ENCODE results near the gene ELL2. TPM values are rescaled to one million over a fixed set of nuclear protein-coding genes. Genes with fewer than 3 reads are reported as not detected.
A peak's percentile ranks its signal among the peaks of the same experiment; 100 is the strongest.

Gene ELL2
- total and polyA plus RNA-seq, 11 donors = 6.7 to 74.5 (median 31.1) TPM

DNA sequence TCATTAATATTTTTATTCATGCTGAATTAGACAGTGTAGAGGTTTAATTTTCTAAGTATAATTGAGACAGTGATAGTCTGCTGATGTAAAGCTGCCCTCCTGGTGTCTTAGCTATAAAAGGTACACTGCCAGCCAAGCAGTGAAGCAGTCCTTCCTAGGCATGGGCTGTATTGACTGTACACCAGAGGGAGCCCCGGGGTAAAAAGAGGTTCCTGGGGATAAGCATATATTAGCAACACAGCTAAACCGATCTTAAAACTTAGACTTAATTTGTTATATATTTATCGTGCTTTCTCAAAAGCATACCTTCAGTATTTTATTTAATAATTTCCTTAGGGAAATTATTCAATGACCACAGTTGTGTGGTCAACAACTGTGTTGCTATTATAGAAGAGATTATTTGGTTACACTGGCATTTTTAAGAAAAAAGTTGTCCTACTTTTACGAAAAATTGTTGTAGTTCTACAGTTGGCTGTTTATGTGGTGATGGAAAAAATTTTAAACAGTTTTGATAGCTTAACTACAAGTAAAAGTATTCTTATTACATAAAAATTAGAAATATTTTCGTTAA lies 68.8 kb downstream of the ELL2 start:
- H3K27me3 ChIP-seq = no peaks in the 10 kb centered on the region
- peaks cover 0 to 99% (median 67%) of the 10 kb centered on the region in 9 donors for H3K36me3 ChIP-seq
- WGBS, 4 donors = 91 to 97% (median 96%) methylated on average over 5 of the region's 5 CpGs
- DNase-seq (no peak), ATAC-seq (peak in 2 of 4 donors; percentile 42 to 59)
- TF ChIP-seq POLR2A (IDR thresholded peaks at IDR 0.05) = no peak
- TF ChIP-seq, protein P1, sequence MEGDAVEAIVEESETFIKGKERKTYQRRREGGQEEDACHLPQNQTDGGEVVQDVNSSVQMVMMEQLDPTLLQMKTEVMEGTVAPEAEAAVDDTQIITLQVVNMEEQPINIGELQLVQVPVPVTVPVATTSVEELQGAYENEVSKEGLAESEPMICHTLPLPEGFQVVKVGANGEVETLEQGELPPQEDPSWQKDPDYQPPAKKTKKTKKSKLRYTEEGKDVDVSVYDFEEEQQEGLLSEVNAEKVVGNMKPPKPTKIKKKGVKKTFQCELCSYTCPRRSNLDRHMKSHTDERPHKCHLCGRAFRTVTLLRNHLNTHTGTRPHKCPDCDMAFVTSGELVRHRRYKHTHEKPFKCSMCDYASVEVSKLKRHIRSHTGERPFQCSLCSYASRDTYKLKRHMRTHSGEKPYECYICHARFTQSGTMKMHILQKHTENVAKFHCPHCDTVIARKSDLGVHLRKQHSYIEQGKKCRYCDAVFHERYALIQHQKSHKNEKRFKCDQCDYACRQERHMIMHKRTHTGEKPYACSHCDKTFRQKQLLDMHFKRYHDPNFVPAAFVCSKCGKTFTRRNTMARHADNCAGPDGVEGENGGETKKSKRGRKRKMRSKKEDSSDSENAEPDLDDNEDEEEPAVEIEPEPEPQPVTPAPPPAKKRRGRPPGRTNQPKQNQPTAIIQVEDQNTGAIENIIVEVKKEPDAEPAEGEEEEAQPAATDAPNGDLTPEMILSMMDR (IDR thresholded peaks at IDR 0.05) = peak in 11 of 12 donors; percentile 18 to 52 (median 35)
- no peak overlapping the region for H3K4me3 ChIP-seq
- H3K27ac ChIP-seq = no peak overlapping the region
- H3K9me3 ChIP-seq = no peaks in the 10 kb centered on the region
- intact Hi-C loops (cut with DNase I) = loop anchor here in 4 of 10 donors (10.0 kb wide), 1 partner anchor 442 kb away; no protein-coding TSS in a partner anchor
- H3K4me1 ChIP-seq = peaks cover 0 to 22% (median 3%) of the 10 kb centered on the region in 12 donors

DNA sequence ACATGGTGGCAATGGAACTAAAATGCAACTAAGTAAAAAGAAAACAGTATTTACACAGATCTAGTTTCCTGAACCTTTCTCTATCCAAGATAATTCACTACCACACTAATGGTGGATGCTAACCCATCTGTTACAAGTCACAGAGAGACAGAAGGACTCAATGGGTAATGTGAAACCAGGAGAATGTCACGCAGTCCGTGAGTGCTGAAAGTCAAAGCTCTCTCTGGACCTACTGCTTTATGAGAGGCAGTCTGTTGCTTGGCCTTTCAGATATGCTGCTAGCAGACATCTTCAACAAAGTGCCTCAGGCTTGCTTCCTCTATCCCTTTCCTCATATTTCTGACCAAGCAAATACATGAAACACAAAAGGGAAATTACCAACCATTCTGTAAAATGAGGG lies 70.2 kb downstream of the ELL2 start:
- ATAC-seq (no peak), DNase-seq (no peak)
- Histone ChIP-seq H3K27me3 (no peaks in the 10 kb centered on the region), H3K36me3 (peaks cover 0 to 95% (median 60%) of the 10 kb centered on the region in 9 donors), H3K4me1 (peaks cover 0 to 22% (median 3%) of the 10 kb centered on the region in 12 donors), H3K4me3 (no peak overlapping the region), H3K9me3 (no peaks in the 10 kb centered on the region), H3K27ac (no peak overlapping the region)
- no peak for TF ChIP-seq POLR2A (IDR thresholded peaks at IDR 0.05)
- TF ChIP-seq, protein P1 (IDR thresholded peaks at IDR 0.05) = no peak
- WGBS, 4 donors = 73 to 91% (median 87%) methylated on average over 2 of the region's 2 CpGs
- intact Hi-C loops (cut with DNase I) = loop anchor here in 4 of 10 donors (10.0 kb wide), 1 partner anchor 443 kb away; no protein-coding TSS in a partner anchor

DNA sequence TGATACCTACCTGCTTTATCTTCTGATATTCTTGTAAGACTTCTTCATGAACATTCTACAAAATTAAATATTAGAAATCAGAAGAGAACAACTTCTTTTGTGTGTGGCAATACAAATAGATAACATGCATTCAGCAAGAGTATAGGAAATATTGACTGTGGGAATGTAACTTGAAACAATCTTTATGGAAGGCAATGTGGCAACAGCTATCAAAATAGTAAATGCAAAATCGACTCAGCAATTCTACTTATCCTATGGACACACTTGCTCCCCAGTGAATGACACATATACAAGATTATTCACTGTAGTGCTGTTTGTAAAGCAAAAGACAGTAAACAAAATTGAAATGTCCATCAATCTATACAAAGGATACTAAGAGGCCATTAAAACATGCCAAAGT lies 72.6 kb downstream of the ELL2 start:
- no peak for TF ChIP-seq POLR2A (IDR thresholded peaks at IDR 0.05)
- TF ChIP-seq, protein P1 (IDR thresholded peaks at IDR 0.05) = no peak
- 82 to 97% (median 91%) methylated on average over 1 of the region's 1 CpG for WGBS, 4 donors
- no peaks in the 10 kb centered on the region for H3K9me3 ChIP-seq
- H3K27me3 ChIP-seq = no peaks in the 10 kb centered on the region
- no peak overlapping the region for H3K27ac ChIP-seq
- DNase-seq (no peak), ATAC-seq (no peak)
- peaks cover 0 to 11% (median 0%) of the 10 kb centered on the region in 12 donors for H3K4me1 ChIP-seq
- peaks cover 0 to 91% (median 47%) of the 10 kb centered on the region in 9 donors for H3K36me3 ChIP-seq
- no peak overlapping the region for H3K4me3 ChIP-seq
- intact Hi-C loops (cut with DNase I) = no loop called here

DNA sequence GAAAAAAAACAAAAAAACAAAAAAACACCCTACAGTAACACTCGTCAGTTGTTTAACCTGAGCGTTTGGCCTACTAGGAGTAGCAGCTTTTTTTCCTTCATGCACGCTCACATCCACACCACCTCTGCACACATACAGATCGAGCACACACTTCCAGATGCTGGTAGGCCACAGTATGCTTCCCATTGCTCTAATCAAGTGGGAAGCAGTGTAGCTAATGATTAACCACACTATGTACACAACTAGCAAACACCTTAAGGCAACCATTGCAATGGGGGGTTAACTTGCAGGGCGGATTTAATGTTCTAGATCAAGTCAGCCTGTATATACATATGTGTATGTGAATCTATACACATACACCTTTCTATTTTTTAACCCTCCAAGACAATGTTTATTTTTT lies 73.7 kb downstream of the ELL2 start:
- TF ChIP-seq, protein P1 (IDR thresholded peaks at IDR 0.05) = no peak
- no peak for TF ChIP-seq POLR2A (IDR thresholded peaks at IDR 0.05)
- intact Hi-C loops (cut with DNase I) = no loop called here
- Histone ChIP-seq H3K27me3 (no peaks in the 10 kb centered on the region), H3K27ac (no peak overlapping the region), H3K9me3 (no peaks in the 10 kb centered on the region), H3K4me3 (no peak overlapping the region), H3K4me1 (peaks cover 0 to 19% (median 0%) of the 10 kb centered on the region in 12 donors), H3K36me3 (peaks cover 0 to 80% (median 39%) of the 10 kb centered on the region in 9 donors)
- ATAC-seq (no peak), DNase-seq (no peak)
- 93 to 95% (median 93%) methylated on average over 5 of the region's 5 CpGs for WGBS, 4 donors

Measured in heart left ventricle (tissue), 16 donors.